ENCODE measurements around the gene ENKD1.
A peak's percentile ranks its signal among the peaks of the same experiment; 100 is the strongest.

Gene ENKD1

GRCh38 chr16:67648088-67648763, 18.3 kb downstream of the ENKD1 start:
- no peak overlapping the region for H3K9ac ChIP-seq (ENCODE audit: low read depth, low read length)
- H3K27me3 ChIP-seq (ENCODE audit: control insufficient read depth, insufficient read depth, low read length): no peaks in the 10 kb centered on the region; the same call in 1 of the 2 replicates
- H3K4me1 ChIP-seq (ENCODE audit: control insufficient read depth, insufficient read depth, low read length): peaks cover 3% of the 10 kb centered on the region; the same call in 1 of the 2 replicates
- peaks cover 16% of the 10 kb centered on the region for H3K36me3 ChIP-seq (ENCODE audit: control insufficient read depth, insufficient read depth, low read length)
- no peak overlapping the region for H3K4me3 ChIP-seq (ENCODE audit: low read depth, low read length)
- H3K27ac ChIP-seq (ENCODE audit: low read depth, low read length): no peak overlapping the region
- no peaks in the 10 kb centered on the region for H3K9me3 ChIP-seq (ENCODE audit: control insufficient read depth, insufficient read depth, low read length)

GRCh38 chr16:67647681-67648080, 18.9 kb downstream of the ENKD1 start:
- Histone ChIP-seq H3K36me3 (ENCODE audit: control insufficient read depth, insufficient read depth, low read length) (peaks cover 16% of the 10 kb centered on the region), H3K4me1 (ENCODE audit: control insufficient read depth, insufficient read depth, low read length) (peaks cover 3% of the 10 kb centered on the region; the same call in 1 of the 2 replicates), H3K27ac (ENCODE audit: low read depth, low read length) (no peak overlapping the region), H3K9ac (ENCODE audit: low read depth, low read length) (no peak overlapping the region), H3K27me3 (ENCODE audit: control insufficient read depth, insufficient read depth, low read length) (no peaks in the 10 kb centered on the region; the same call in 1 of the 2 replicates), H3K9me3 (ENCODE audit: control insufficient read depth, insufficient read depth, low read length) (no peaks in the 10 kb centered on the region), H3K4me3 (ENCODE audit: low read depth, low read length) (no peak overlapping the region)

- peaks cover 3% of the 10 kb centered on the region; the same call in 1 of the 2 replicates for H3K4me1 ChIP-seq (ENCODE audit: control insufficient read depth, insufficient read depth, low read length)
- H3K9ac ChIP-seq (ENCODE audit: low read depth, low read length): no peak overlapping the region
- H3K36me3 ChIP-seq (ENCODE audit: control insufficient read depth, insufficient read depth, low read length): peaks cover 16% of the 10 kb centered on the region
- H3K4me3 ChIP-seq (ENCODE audit: low read depth, low read length): no peak overlapping the region
- no peak overlapping the region for H3K27ac ChIP-seq (ENCODE audit: low read depth, low read length)
- H3K27me3 ChIP-seq (ENCODE audit: control insufficient read depth, insufficient read depth, low read length): no peaks in the 10 kb centered on the region; the same call in 1 of the 2 replicates
- H3K9me3 ChIP-seq (ENCODE audit: control insufficient read depth, insufficient read depth, low read length): no peaks in the 10 kb centered on the region
Measured at GRCh38 chr16:67647111-67647651, 19.4 kb downstream of the ENKD1 start.

- Histone ChIP-seq H3K27me3 (ENCODE audit: control insufficient read depth, insufficient read depth, low read length) (no peaks in the 10 kb centered on the region; the same call in 1 of the 2 replicates), H3K9me3 (ENCODE audit: control insufficient read depth, insufficient read depth, low read length) (no peaks in the 10 kb centered on the region), H3K4me1 (ENCODE audit: control insufficient read depth, insufficient read depth, low read length) (peaks cover 3% of the 10 kb centered on the region; the same call in 1 of the 2 replicates), H3K27ac (ENCODE audit: low read depth, low read length) (no peak overlapping the region), H3K4me3 (ENCODE audit: low read depth, low read length) (peak overlapping the region; percentile 59), H3K9ac (ENCODE audit: low read depth, low read length) (peak overlapping the region; percentile 26; the same call in 1 of the 2 replicates), H3K36me3 (ENCODE audit: control insufficient read depth, insufficient read depth, low read length) (peaks cover 8% of the 10 kb centered on the region)
Measured at GRCh38 chr16:67645397-67646121, 21.0 kb downstream of the ENKD1 start.

GRCh38 chr16:67644038-67644437, 22.5 kb downstream of the ENKD1 start:
- peaks cover 8% of the 10 kb centered on the region for H3K36me3 ChIP-seq (ENCODE audit: control insufficient read depth, insufficient read depth, low read length)
- H3K27me3 ChIP-seq (ENCODE audit: control insufficient read depth, insufficient read depth, low read length): no peaks in the 10 kb centered on the region; the same call in 1 of the 2 replicates
- no peaks in the 10 kb centered on the region for H3K9me3 ChIP-seq (ENCODE audit: control insufficient read depth, insufficient read depth, low read length)
- peaks cover 3% of the 10 kb centered on the region; the same call in 1 of the 2 replicates for H3K4me1 ChIP-seq (ENCODE audit: control insufficient read depth, insufficient read depth, low read length)
- no peak overlapping the region for H3K4me3 ChIP-seq (ENCODE audit: low read depth, low read length)
- no peak overlapping the region for H3K27ac ChIP-seq (ENCODE audit: low read depth, low read length)
- H3K9ac ChIP-seq (ENCODE audit: low read depth, low read length): no peak overlapping the region

GRCh38 chr16:67641779-67642708, 24.5 kb downstream of the ENKD1 start:
- Histone ChIP-seq H3K4me3 (ENCODE audit: low read depth, low read length) (no peak overlapping the region), H3K9me3 (ENCODE audit: control insufficient read depth, insufficient read depth, low read length) (no peaks in the 10 kb centered on the region), H3K4me1 (ENCODE audit: control insufficient read depth, insufficient read depth, low read length) (peaks cover 3% of the 10 kb centered on the region; the same call in 1 of the 2 replicates), H3K9ac (ENCODE audit: low read depth, low read length) (no peak overlapping the region), H3K36me3 (ENCODE audit: control insufficient read depth, insufficient read depth, low read length) (peaks cover 26% of the 10 kb centered on the region), H3K27ac (ENCODE audit: low read depth, low read length) (no peak overlapping the region), H3K27me3 (ENCODE audit: control insufficient read depth, insufficient read depth, low read length) (no peaks in the 10 kb centered on the region; the same call in 1 of the 2 replicates)

GRCh38 chr16:67637625-67638024, 28.9 kb downstream of the ENKD1 start:
- Histone ChIP-seq H3K27ac (ENCODE audit: low read depth, low read length) (no peak overlapping the region), H3K4me3 (ENCODE audit: low read depth, low read length) (no peak overlapping the region), H3K36me3 (ENCODE audit: control insufficient read depth, insufficient read depth, low read length) (peaks cover 54% of the 10 kb centered on the region), H3K9me3 (ENCODE audit: control insufficient read depth, insufficient read depth, low read length) (no peaks in the 10 kb centered on the region), H3K27me3 (ENCODE audit: control insufficient read depth, insufficient read depth, low read length) (no peaks in the 10 kb centered on the region), H3K9ac (ENCODE audit: low read depth, low read length) (no peak overlapping the region), H3K4me1 (ENCODE audit: control insufficient read depth, insufficient read depth, low read length) (no peaks in the 10 kb centered on the region)

GRCh38 chr16:67636713-67637112, 29.8 kb downstream of the ENKD1 start:
- Histone ChIP-seq H3K9me3 (ENCODE audit: control insufficient read depth, insufficient read depth, low read length) (no peaks in the 10 kb centered on the region), H3K27me3 (ENCODE audit: control insufficient read depth, insufficient read depth, low read length) (no peaks in the 10 kb centered on the region), H3K4me3 (ENCODE audit: low read depth, low read length) (no peak overlapping the region)

GRCh38 chr16:67632415-67633172, 34.0 kb downstream of the ENKD1 start:
- H3K9ac ChIP-seq (ENCODE audit: low read depth, low read length): no peak overlapping the region
- H3K27me3 ChIP-seq (ENCODE audit: control insufficient read depth, insufficient read depth, low read length): no peaks in the 10 kb centered on the region
- H3K27ac ChIP-seq (ENCODE audit: low read depth, low read length): no peak overlapping the region
- H3K4me1 ChIP-seq (ENCODE audit: control insufficient read depth, insufficient read depth, low read length): no peaks in the 10 kb centered on the region
- H3K36me3 ChIP-seq (ENCODE audit: control insufficient read depth, insufficient read depth, low read length): peaks cover 76% of the 10 kb centered on the region
- H3K4me3 ChIP-seq (ENCODE audit: low read depth, low read length): no peak overlapping the region
- no peaks in the 10 kb centered on the region for H3K9me3 ChIP-seq (ENCODE audit: control insufficient read depth, insufficient read depth, low read length)

More at GRCh38 chr16:67636713-67637112, 29.8 kb downstream of the ENKD1 start:
- no peak overlapping the region for H3K9ac ChIP-seq (ENCODE audit: low read depth, low read length)
- no peak overlapping the region for H3K27ac ChIP-seq (ENCODE audit: low read depth, low read length)
- peaks cover 63% of the 10 kb centered on the region for H3K36me3 ChIP-seq (ENCODE audit: control insufficient read depth, insufficient read depth, low read length)
- H3K4me1 ChIP-seq (ENCODE audit: control insufficient read depth, insufficient read depth, low read length): no peaks in the 10 kb centered on the region

GRCh38 chr16:67628216-67628615, 38.3 kb downstream of the ENKD1 start:
- Histone ChIP-seq H3K9ac (ENCODE audit: low read depth, low read length) (no peak overlapping the region), H3K4me3 (ENCODE audit: low read depth, low read length) (no peak overlapping the region), H3K36me3 (ENCODE audit: control insufficient read depth, insufficient read depth, low read length) (peaks cover 81% of the 10 kb centered on the region), H3K9me3 (ENCODE audit: control insufficient read depth, insufficient read depth, low read length) (no peaks in the 10 kb centered on the region), H3K27ac (ENCODE audit: low read depth, low read length) (no peak overlapping the region), H3K27me3 (ENCODE audit: control insufficient read depth, insufficient read depth, low read length) (no peaks in the 10 kb centered on the region), H3K4me1 (ENCODE audit: control insufficient read depth, insufficient read depth, low read length) (no peaks in the 10 kb centered on the region)

Data from HUES48 (cell line).